Right lobe of liver (tissue), 6 donors: ENCODE measurements around the gene LSP1. TPM values are rescaled to one million over a fixed set of nuclear protein-coding genes. Genes with fewer than 3 reads are reported as not detected.

Experiments
- ATAC-seq, 4 donors: fragments of 200-7000 bp; cut with Tn5 transposase; one replicate each; pipeline ENCODE4 v1.9.1; 2020; ENCODE audit warnings: mild to moderate bottlenecking in 4 of 4, moderate library complexity in 4 of 4
- DNase-seq, 3 donors: peaks; one replicate each; pipeline ENCODE4 v3.0.0-alpha.2; 2020
- H3K27ac ChIP-seq, 3 donors: fragments of 200-600 bp; one replicate each; pipeline ENCODE4 v1.8.0; 2022
- H3K27me3 ChIP-seq, 2 donors: fragments of 200-600 bp; one replicate each; pipeline ENCODE4 v1.8.0; 2022
- H3K36me3 ChIP-seq, 4 donors: fragments of 200-600 bp; sonication (generic) in 1 of 4; one replicate each; pipeline versions ENCODE4 v1.5.1 to v1.8.0; 2017 to 2022; ENCODE audit warnings: control low read depth in 1 of 4
- H3K4me1 ChIP-seq, 4 donors: fragments of 200-600 bp; sonication (generic) in 1 of 4; one replicate each; pipeline versions ENCODE4 v1.5.1 to v1.8.0; 2017 to 2022; ENCODE audit warnings: control low read depth in 1 of 4
- H3K4me3 ChIP-seq, 3 donors: fragments of 200-600 bp; one replicate each; pipeline ENCODE4 v1.8.0; 2022
- H3K9me3 ChIP-seq, 4 donors: fragments of 200-600 bp; sonication (generic) in 1 of 4; one replicate each; pipeline versions ENCODE4 v1.5.1 to v1.8.0; 2017 to 2022; ENCODE audit warnings: control low read depth in 1 of 4
- POLR2A ChIP-seq: fragments of 450-650 bp; IDR thresholded peaks from one replicate; pipeline ENCODE4 v1.6.1; 2017; ENCODE audit warnings: antibody characterized with exemption, mild to moderate bottlenecking
- WGBS: methylation state at CpG from one replicate; pipeline ENCODE4 v1.1.6; 2018; ENCODE audit warnings: low coverage, low lambda C conversion rate; ENCODE audit not compliant: insufficient coverage; ENCODE audit errors: missing lambda C conversion rate; 5-methylcytosine and 5-hydroxymethylcytosine counted together
- intact Hi-C, 2 donors: fragments of 100-400 bp; cut with DNase I; formaldehyde crosslinking; loops; one replicate each; pipeline versions ENCODE4 v1.11.2 to v1.14.1; 2022
- total RNA-seq, 6 experiments: library from RNA; depleted of rRNA in 2 of 6; stranded (reverse); fragments of >200 nt in 2 of 6; fragmentation: NEBNext Ultra II Directional in 3 of 6; extraction: Animal tissue kit (Norgen Biotek cat#: 25700) in 3 of 6; gene quantifications; one replicate each; pipeline versions ENCODE4 v1.1.0 to v1.2.4, GENCODE V29; 2016 to 2023
- TF ChIP-seq, protein P1 (sequence below), 4 donors: fragments of 200-600 bp in 3 of 4; fragments of 450-650 bp in 1 of 4; IDR thresholded peaks; one replicate each; pipeline versions ENCODE4 v1.5.1 to v1.8.0; 2016 to 2022; ENCODE audit warnings: antibody characterized with exemption in 4 of 4, mild to moderate bottlenecking in 2 of 4
- donor health status: DM: no; HTN: yes; CAD: no.
- donor health status: DM: no; HTN: no; CAD: no.
- donor health status: DM: no; HTN: no; CAD: no.
- donor health status: DM: no; HTN: yes; CAD: no.
- donor health status: DM: no; HTN: yes; CAD: no.

LSP1 gene
- total RNA-seq, 6 experiments from 2014 or later = 2.3 to 20.6 (median 8.8) TPM

DNA sequence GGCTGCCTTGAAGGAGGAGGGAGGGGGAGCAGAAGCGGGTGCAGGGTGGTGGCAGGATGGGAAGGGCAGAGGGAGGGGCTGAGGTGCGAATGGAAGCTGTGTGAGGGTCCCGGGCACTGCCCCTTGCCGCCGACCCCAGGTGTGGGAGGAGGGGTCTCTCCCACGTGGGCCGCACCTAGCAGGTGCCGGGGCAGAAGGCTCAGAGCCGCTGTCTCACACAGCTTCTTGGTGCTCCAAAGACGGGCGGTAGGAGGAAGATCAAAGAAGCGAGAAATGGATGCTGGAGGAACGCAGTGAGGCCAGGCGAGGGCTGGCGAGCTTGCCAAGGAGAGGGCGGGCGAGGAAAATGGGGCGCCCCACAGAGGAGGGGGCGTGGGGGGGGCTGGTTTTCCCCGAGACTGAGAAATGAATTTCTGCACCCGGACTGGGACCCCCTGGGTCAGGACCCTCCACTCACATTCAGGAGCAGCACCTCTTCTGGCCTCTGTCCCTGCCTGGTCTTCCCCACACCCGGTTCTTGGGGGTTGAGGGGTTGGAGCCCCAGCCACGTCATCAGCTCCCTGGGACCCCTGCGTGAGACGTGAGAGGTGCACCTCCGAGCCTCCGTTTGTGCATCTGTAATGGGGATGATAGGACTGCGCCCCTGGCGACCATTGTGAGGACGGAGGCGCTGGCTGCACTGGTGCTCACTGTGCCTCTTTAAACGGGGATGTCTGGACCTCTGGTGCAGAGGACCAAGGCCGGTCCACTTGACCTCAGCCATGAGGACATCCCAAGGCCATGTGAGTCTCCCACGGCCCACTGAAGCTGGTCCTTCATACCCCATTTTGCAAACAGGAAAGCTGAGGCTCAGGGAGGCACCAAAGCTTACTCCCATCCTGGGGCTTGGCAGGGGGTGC is 16.8 kb downstream of the LSP1 start:
- Histone ChIP-seq H3K36me3 (no peaks in the 10 kb centered on the region), H3K9me3 (no peaks in the 10 kb centered on the region), H3K4me3 (no peak overlapping the region), H3K27me3 (no peaks in the 10 kb centered on the region), H3K27ac (no peak overlapping the region), H3K4me1 (no peaks in the 10 kb centered on the region)
- TF ChIP-seq, protein P1, sequence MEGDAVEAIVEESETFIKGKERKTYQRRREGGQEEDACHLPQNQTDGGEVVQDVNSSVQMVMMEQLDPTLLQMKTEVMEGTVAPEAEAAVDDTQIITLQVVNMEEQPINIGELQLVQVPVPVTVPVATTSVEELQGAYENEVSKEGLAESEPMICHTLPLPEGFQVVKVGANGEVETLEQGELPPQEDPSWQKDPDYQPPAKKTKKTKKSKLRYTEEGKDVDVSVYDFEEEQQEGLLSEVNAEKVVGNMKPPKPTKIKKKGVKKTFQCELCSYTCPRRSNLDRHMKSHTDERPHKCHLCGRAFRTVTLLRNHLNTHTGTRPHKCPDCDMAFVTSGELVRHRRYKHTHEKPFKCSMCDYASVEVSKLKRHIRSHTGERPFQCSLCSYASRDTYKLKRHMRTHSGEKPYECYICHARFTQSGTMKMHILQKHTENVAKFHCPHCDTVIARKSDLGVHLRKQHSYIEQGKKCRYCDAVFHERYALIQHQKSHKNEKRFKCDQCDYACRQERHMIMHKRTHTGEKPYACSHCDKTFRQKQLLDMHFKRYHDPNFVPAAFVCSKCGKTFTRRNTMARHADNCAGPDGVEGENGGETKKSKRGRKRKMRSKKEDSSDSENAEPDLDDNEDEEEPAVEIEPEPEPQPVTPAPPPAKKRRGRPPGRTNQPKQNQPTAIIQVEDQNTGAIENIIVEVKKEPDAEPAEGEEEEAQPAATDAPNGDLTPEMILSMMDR (IDR thresholded peaks at IDR 0.05) = peak in 2 of 4 donors; percentile 9 to 22
- TF ChIP-seq POLR2A = no peak
- DNase-seq = peak in 2 of 3 donors; percentile 18 to 50
- intact Hi-C loops = loop anchor here in 1 of 2 donors (10.0 kb wide), 1 partner anchor 275 kb away; no protein-coding TSS in a partner anchor
- peak in 1 of 4 donors; percentile 19 for ATAC-seq
- WGBS = 58% methylated on average over 17 of the region's 34 CpGs

DNA sequence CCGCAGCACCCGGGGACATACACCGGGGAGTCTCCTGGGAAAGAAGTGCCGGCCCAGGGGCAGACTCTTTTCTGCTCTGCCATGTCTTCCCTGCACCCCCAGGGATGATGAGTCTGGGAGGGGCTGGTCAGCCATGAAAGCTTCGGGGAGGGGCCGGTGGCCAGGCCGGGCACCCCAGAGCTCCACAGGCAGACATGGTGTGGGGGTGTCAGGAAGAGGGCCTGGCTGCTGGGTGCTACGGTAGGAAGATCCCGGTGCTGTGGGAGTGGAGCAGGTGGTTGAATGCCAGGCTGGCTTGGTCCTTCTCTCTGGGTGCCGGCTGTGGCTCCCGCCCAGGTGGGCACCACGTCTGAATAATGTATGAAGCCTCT is 17.4 kb downstream of the LSP1 start:
- WGBS = 10% methylated on average over 2 of the region's 12 CpGs
- Histone ChIP-seq H3K27me3 (no peaks in the 10 kb centered on the region), H3K4me1 (no peaks in the 10 kb centered on the region), H3K36me3 (no peaks in the 10 kb centered on the region), H3K27ac (no peak overlapping the region), H3K9me3 (no peaks in the 10 kb centered on the region), H3K4me3 (no peak overlapping the region)
- ATAC-seq = peak in 1 of 4 donors; percentile 11
- TF ChIP-seq, protein P1 (IDR thresholded peaks at IDR 0.05) = no peak
- no peak for TF ChIP-seq POLR2A
- DNase-seq = peak in 2 of 3 donors; percentile 18 to 50
- intact Hi-C loops = loop anchor here in 1 of 2 donors (10.0 kb wide), 1 partner anchor 274 kb away; no protein-coding TSS in a partner anchor

DNA sequence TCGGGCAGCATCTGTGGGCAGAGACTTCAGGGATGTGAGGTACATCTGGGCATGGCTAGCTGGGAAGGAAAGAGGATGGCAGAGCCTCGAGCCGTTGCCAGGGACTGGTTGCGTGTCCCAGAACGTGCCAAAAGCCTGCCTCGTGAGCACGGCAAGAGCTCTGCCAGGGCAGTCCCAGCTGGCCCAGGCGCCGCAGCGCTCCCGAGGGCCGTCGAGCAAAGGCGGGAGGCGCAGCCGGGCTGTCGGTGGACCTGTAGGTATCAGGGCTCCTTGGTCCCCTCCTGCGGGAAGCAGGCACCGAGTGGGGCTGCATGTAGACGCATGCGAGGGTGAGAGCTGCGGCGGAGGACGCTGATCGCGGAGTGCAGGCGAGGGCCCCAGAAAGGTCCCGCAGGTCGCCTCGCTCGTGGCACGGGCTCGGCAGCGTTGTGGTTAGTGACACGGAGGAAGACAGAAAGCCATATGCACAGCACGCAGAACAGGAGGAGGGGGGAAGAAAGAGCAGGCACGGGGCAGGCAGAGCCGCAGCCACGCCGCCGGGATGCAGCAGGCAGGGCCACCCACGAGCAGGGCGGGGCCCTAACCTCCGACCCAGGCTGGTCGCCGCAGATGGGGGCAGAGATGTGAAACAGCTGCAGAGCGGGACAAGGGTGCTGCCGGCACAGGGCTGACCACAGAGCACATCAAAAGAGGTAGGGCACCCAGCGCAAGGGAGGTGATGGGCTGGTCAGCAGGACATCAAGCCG is 18.0 kb downstream of the LSP1 start:
- DNase-seq (peak in 1 of 3 donors; percentile 23), ATAC-seq (peak in 2 of 4 donors; percentile 31 to 33)
- Histone ChIP-seq H3K27me3 (no peaks in the 10 kb centered on the region), H3K9me3 (no peaks in the 10 kb centered on the region), H3K4me1 (no peaks in the 10 kb centered on the region), H3K36me3 (no peaks in the 10 kb centered on the region), H3K4me3 (no peak overlapping the region), H3K27ac (no peak overlapping the region)
- intact Hi-C loops = loop anchor here in 1 of 2 donors (10.0 kb wide), 1 partner anchor 274 kb away; no protein-coding TSS in a partner anchor
- TF ChIP-seq, protein P1 (IDR thresholded peaks at IDR 0.05) = no peak
- no peak for TF ChIP-seq POLR2A
- WGBS = 21% methylated on average over 19 of the region's 50 CpGs

DNA sequence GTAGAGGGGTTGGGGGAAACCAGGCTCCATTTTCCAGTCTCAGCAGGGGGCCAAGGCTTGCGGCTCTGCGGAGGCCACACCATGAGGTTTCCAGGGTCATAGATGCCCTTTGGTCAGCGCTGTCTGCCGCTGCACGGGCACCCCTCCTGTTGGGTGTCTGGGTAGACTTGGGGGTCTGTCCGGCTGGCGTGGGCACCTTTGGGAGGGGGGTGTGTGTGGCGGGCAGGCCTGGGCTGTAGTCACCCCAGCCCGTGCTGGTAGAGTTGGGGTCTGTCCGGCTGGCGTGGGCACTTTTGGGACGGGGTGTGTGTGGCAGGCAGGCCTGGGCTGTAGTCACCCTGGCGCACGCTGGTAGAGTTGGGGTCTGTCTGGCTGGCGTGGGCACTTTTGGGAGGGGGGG is 18.6 kb downstream of the LSP1 start:
- H3K4me3 ChIP-seq = no peak overlapping the region
- no peaks in the 10 kb centered on the region for H3K4me1 ChIP-seq
- H3K27ac ChIP-seq = no peak overlapping the region
- intact Hi-C loops = loop anchor here in 1 of 2 donors (10.0 kb wide), 1 partner anchor 273 kb away; no protein-coding TSS in a partner anchor
- no peak for TF ChIP-seq POLR2A
- TF ChIP-seq, protein P1 (IDR thresholded peaks at IDR 0.05) = no peak
- H3K36me3 ChIP-seq = no peaks in the 10 kb centered on the region
- WGBS = 60% methylated on average over 6 of the region's 15 CpGs
- H3K27me3 ChIP-seq = no peaks in the 10 kb centered on the region
- peak in 2 of 3 donors; percentile 16 to 41 for DNase-seq
- ATAC-seq = no peak
- H3K9me3 ChIP-seq = no peaks in the 10 kb centered on the region
